GM21423 (cell line): ENCODE results near the gene ZNF714.
"Not testable (repeated sequence)": the region's sequence is repeated elsewhere in the genome, so short reads cannot be mapped to it uniquely, and the experiment has no call there.

Experiments used
- ATAC-seq: cut with Tn5 transposase; IDR thresholded peaks from one replicate; pipeline ENCODE4 v1.9.1; 2021; ENCODE audit warnings: mild to moderate bottlenecking, moderate library complexity; ENCODE audit not compliant: unreplicated experiment

The ZNF714 gene

DNA sequence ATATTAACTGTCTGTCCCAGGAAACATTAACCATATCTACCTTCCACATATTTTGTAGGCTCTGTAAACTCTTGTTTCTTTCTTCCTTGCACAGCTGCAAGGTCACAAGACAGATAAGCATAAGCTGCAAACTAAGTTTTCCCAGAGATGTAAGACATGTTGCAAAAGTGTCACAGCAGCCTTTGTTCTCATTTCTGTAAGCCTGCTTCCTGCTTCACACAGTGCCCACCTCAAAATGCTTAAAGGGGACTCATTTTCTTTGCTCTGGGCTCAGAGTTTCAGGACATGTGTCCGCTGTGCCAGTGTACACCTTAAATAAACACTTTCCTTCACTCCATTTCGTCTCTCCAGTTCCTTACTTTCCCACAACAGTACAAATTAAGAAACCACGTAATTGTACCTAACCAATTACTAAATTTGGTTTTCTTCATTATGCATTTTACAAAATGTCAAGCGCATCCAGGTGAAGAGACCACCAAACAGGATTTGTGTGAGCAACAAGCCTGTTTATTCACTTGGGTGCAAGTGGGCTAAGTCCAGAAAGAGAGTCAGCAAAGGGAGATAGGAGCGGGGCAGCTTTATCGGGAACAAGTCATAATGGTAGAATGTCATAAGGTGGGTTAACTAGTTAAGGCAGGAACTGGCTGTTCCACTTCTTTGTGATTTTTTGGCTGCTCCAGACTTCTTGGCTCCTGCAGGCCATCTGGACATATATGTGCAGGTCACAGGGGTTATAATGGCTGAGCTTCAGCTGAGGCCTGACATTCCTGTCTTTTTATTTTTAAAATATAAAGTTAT, 47.1 kb downstream of the ZNF714 start:
- no peak for ATAC-seq

DNA sequence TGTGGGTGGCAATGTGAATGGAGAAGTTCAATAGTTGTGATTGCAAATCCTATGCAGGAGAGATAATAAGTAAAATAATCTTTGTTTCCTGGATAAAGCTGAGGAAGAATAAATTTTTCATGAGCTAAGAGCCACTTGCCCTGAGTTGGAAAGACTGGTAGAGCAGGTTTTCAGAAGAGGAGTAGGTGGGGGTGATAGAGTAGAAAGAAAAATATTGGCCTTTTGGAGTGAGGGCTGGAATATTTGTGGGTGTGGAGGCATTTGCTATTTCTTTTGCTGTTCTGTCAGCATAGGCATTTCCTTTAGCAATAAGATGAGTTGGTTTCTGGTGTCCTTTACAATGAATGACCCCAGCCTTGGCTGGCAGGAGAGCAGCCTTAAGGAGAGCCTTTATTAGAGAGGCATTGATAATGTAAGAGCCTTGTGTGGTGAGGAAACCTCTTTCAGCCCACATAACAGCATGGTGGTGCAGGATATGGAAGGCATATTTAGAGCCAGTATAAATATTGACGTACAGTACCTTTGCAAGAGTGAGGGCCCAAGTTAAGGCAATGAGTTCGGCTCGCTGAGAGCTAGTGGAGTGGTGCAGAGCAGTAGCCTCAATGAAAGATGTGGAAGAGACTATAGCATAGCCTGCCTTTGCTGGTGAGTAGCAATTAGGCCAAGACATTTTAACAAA, 48.2 kb downstream of the ZNF714 start:
- ATAC-seq = no peak

DNA sequence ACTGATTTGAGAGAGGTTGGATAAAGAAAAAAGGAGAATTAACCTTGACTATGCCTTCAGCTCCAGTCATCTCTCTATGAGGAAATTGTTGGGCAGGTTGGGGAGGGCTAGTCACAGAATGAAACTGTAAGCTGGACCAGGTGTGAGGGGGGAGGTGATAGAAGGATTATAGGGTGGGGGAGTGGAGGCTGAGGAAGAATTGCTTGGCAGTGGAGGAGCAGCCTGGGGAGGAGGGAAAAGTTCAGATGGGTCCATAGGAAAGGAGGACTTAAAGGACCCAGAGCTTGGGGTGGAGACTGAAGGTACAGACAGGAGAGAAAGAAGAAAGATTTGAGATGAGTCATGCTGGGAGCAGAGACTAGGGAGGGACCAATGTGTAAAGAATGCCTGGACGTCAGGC, 51.6 kb downstream of the ZNF714 start:
- ATAC-seq = no peak

DNA sequence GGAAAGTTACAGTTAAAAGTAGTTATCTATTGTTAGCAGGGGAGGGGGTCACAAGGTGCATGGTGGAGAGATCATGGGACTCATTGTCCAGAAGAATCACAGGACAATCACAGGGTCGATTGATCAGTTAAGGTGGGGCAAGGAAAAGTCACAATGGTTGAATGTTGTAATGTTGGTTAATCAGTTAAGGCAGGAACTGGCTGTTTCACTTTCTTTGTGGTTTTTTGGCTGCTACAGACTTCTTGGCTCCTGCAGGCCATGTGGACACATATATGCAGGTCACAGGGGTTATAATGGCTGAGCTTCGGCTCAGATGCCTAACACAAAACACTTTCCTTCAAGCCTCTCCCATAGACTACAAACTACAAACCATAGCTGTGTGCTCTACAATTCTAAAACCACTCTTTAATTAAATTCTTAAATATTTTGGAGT, 52.9 kb downstream of the ZNF714 start:
- no peak for ATAC-seq

DNA sequence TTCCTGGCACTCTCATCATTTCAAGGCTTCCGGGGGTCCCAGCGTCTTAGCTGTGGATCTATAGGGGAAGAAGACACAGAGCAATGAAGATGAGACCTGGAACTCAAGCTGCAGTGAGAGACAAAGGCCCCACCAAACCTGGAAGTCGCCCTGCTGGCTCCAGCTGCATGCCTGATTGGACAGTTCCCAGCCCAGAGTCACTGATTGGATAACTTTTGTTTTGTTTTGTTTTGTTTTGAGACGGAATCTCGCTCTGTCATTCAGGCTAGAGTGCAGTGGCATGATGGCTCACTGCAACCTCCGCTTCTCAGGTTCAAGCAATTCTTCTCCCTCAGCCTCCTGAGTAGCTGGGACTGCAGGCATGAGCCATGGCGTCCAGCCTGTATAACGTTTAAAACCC, 53.4 kb downstream of the ZNF714 start:
- no peak for ATAC-seq

DNA sequence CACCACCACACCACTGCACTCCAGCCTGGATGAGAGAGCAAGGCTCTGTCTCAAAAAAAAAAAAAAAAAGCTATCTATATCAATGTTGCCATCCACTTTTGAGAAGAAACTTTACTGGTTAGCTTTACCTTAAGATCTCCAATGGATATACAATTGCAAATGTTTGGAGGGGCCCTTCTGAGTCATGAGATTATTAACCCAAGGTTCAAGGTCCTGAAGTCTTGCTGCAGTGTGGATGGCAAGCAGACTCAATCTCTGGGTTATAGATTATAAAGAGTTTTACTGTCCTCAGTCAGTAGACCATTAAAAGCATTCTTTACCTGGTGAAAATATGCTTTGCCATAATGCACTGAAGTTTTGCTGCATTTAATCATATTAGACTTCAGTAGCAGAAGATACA, 56.1 kb downstream of the ZNF714 start:
- no peak for ATAC-seq

DNA sequence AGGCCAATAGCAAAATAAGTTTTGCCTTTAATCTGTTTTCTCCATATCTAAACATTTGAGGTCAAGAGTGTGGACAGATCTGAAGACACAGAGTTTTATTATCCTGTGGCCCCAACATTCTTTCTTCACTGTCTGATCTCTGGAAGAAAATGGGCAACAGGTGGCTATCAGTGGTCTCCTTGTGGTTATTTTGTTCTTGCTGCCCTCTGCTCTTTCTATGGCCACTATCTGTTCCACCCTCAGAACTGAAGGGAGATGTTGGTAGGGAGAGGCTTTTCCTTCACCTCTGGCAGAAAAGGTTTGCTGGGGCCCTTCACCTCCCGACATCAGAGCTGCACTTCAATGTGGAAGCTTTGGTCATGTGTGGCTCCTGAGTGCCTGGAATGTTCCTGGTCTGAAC, 59.0 kb downstream of the ZNF714 start:
- ATAC-seq = not testable (repeated sequence)

DNA sequence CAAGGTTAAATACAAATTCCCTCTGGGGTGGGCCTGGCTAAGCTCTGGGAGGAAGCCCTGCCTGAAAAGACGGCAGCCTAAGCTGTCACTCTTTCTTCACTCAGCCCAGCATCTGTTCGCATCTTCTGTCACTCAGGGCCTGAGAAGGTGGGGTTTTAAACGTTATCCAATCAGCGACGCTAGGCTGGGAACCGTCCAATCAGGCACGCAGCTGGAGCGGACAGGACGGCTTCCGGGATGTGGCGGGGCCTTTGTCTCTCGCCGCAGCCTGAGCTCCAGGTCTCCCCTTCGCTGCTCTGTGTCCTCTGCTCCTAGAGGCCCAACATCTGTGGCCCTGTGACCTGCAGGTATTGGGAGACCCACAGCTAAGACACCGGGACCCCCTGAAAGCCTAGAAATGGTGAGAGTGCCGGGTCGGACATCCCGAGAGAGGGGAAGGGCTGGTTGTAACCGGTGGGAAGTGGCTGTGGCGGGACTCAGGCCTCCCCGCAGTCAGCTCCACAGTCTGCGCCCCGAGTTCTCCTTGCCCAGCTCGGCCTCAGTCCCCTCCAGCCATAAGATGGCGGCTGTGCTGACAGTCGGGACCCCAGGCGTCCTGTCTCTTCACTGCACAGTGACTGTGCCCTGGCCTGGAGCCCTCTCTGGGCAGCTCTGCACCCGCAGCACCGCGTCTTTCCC, 59.9 kb downstream of the ZNF714 start, which contains the start of gene ZNF431:
ZNF431 (plus strand) TSS at position 254 of the 678 bp plus-strand sequence; CDS start at position 398, 144 bp downstream.
- ATAC-seq = peak; percentile 98

DNA sequence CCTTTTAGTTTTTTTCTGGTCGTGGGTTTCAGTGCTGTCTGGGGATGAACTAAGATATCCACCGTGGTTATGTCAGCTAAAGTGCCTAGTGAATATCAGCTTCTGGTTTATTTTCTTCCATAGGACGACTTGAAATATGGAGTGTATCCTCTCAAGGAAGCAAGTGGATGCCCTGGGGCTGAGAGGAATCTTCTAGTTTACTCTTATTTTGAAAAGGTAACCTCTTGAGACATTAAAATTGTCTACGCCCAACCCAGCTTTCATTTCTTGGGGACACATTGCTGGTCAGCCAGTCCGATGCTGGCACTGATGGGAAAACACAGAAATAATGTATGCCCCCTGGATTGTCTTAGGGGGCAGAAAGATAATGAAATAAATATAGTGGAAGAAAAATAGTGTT, 61.4 kb downstream of the ZNF714 start:
- ATAC-seq = no peak

DNA sequence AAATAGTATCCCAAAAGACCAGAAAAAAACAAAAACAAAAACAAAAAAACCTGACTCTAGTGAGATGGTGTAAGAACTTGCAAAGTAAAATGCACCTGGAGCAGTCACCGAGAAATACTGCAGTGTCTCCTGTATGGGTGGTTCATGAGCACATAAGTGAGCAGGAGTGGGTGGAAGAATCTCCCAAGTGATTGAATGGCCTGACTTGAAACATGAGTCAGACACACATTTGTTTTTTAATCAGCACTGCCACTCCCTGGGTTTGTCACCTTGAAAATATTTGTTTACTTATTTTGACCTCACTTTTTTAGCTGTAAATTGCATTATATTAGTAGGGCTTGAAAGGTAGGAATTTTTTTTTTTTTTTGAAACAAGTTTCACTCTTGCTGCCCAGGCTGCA, 61.9 kb downstream of the ZNF714 start:
- ATAC-seq = no peak

DNA sequence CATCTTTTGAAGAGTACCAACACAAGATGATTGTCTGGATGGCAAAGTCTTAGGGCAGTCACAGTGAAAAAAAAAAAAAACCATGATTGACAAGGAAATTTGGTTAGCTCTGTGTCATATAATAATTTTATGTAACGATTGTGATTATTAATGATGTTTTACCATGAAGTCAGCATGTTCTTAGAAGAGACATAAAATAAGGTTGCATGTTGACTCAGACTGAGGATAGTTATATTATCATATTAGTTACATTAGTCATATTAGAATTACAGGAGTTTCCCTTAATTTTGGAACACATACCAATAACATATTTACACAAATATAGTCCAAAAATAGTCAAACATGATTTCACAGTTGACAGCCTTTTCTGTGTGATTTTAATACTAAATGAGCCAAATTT, 65.5 kb downstream of the ZNF714 start:
- ATAC-seq = no peak

DNA sequence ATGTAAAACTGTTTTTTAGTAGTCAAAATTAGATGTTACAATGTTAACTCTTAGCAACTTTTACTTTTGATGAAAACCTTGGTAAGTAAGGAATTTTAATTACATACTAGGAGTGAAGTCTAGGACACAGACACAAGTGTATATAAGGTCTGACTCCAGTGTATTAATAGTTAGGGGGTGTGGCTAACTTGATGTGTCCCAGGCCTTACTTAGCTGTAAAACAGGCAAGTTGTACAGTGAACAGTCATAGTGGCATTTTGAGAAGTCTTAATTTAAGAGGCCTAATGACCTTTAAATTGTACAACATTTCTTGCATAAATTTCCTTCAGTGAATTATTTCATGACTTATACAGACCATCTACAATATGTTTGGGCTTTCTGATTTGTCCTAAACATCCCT, 66.7 kb downstream of the ZNF714 start:
- ATAC-seq = no peak

DNA sequence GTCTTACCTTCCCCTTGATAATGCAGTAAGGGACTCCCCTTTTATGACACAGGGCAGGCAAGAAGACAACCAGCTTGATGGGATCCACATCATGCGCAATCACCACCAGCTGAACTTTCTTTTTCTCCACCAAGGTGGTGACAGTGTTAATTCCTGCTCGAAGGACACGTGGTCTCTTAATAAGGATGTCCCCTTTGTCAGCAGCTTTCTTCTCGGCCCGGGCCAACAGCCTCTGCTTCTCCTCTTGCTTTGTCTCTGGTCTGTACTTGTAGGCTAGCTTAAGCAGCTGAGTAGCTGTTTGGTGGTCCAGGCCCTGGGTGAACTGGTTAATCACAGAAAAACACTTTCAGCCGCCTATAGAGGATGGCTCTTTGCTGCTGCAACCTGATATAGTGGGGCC, 67.9 kb downstream of the ZNF714 start:
- no peak for ATAC-seq

DNA sequence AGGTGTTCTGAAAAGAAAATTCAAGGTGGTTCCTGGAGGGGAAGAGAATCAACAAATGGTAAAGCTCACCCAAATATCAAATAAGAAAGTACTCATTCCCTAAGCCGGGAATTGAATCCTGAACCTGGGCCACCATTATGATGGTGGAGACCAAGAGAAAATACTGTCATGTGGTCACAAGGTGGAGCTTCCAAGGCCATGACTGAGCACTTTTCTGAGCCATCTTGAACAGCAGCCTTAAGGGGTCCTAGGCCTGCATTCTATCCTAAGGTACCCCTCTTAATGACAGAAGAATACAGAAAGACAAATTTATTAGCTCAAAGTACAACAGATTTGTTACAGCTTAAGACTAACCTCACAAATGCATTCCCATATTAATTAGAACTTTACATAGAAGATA, 69.5 kb downstream of the ZNF714 start:
- ATAC-seq = no peak

DNA sequence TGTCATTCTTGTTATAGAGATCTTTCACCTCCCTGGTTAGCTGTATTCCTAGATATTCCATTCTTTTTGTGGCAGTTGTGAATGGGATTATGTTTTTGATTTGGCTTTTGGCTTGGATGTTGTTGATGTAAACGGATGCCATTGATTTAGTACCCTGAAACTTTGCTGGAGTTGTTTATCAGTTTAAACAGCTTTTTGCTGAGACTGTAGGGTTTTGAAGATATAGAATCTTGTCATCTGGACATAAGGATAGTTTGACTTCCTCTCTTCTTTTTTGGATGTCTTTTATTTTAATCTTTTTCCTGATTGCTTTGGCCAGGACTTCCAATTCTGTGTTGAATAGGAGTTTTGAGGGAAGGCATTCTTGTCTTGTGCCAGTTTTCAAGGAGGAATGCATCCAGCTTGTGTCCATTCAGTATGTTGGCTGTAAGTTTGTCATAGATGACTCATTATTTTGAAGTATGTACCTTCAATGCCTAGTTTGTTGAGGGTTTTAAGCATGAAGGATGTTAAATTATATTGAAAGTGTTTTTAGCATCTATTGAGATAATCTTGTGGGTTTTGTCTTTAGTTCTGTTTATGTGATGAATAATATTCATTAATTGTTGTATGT, 76.6 kb downstream of the ZNF714 start:
- ATAC-seq = no peak

DNA sequence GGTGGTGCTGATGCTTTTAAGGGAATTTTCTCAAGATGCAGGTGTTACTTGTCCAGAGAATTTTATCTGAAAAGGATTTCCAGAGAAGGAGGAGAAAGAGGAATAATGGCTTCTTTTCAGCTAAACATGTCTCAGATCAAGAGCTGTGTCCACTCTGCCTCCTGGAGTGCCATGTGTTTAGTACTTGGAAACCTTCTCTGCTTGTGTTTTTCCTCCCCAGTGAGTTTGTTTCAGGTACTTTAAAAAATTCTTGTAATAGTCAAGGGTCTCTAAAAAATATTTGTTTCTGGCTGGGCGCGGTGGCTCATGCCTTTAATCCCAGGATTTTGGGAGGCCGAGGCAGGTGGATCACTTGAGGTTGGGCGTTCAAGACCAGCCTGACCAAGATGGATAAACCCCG, 82.5 kb downstream of the ZNF714 start:
- ATAC-seq = no peak

DNA sequence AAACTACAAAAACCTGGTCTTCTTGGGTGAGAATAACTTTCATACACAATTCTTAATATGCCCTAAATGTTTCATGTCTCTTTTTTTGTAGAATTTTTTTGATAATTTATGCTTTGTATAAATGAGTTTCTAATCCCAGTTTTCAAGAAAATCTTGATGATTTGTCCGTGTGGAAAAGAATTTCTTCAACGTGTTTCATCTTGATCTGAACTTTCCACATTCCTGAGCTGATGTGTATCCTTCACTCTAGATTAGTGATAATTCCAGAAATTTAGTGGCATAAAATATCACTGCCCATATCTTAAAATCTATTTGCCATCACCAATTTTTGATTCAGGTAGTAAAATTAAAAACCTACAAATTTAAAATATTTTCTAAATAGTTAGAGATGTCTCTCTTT, 84.4 kb downstream of the ZNF714 start:
- no peak for ATAC-seq
